CD14-positive monocyte (primary cell): Measurements from ENCODE around the gene LRBA. TPM values are rescaled to one million over a fixed set of nuclear protein-coding genes. Genes with fewer than 3 reads are reported as not detected.

Experiments
- DNase-seq, 3 donors: peaks; one replicate each; pipeline ENCODE4 v3.0.0-alpha.2; 2011 to 2022
- H2AFZ ChIP-seq: 2 replicates; pipeline ENCODE4 v1.6.0; 2012; ENCODE audit warnings: mild to moderate bottlenecking, low read depth, low read length, inconsistent platforms; ENCODE audit not compliant: insufficient read depth, poor library complexity, severe bottlenecking
- H3K27ac ChIP-seq, 2 donors: 1 replicate in 1 of 2; 2 replicates in 1 of 2; pipeline ENCODE4 v1.5.1; 2012 to 2013; ENCODE audit warnings: low read length in 2 of 2, control low read depth in 1 of 2, inconsistent platforms in 1 of 2, low read depth in 1 of 2, mild to moderate bottlenecking in 1 of 2
- H3K27me3 ChIP-seq, 2 donors: one replicate each; pipeline versions ENCODE4 v1.6.0 to v1.6.1; 2011 to 2013; ENCODE audit warnings: low read length in 2 of 2; ENCODE audit not compliant: control insufficient read depth in 2 of 2, insufficient read depth in 2 of 2
- H3K36me3 ChIP-seq, 2 donors: replicated peaks in 1 of 2; 1 replicate in 1 of 2; 2 replicates in 1 of 2; pipeline versions ENCODE4 v1.5.1 to v1.6.1; 2012 to 2013; ENCODE audit warnings: low read length in 2 of 2, control low read depth in 1 of 2, inconsistent platforms in 1 of 2, mild to moderate bottlenecking in 1 of 2; ENCODE audit not compliant: insufficient read depth in 2 of 2, control insufficient read depth in 1 of 2
- H3K4me1 ChIP-seq, 2 donors: 1 replicate in 1 of 2; 2 replicates in 1 of 2; pipeline versions ENCODE4 v1.5.1 to v1.6.1; 2012 to 2013; ENCODE audit warnings: low read length in 2 of 2, control low read depth in 1 of 2, inconsistent platforms in 1 of 2, mild to moderate bottlenecking in 1 of 2, moderate library complexity in 1 of 2; ENCODE audit not compliant: insufficient read depth in 2 of 2, control insufficient read depth in 1 of 2
- H3K4me2 ChIP-seq: replicated peaks from 2 replicates; pipeline ENCODE3; 2012; ENCODE audit warnings: low read length, moderate library complexity, mild to moderate bottlenecking; ENCODE audit not compliant: poor library complexity, severe bottlenecking; ENCODE audit errors: extremely low read depth
- H3K4me3 ChIP-seq, 3 experiments: fragments of 200-600 bp in 1 of 3; sonication (generic) in 1 of 3; replicated peaks in 1 of 3; 1 replicate in 2 of 3; 2 replicates in 1 of 3; pipeline ENCODE4 v1.5.1; 2011 to 2013; ENCODE audit warnings: low read length in 3 of 3, mild to moderate bottlenecking in 3 of 3, control low read depth in 2 of 3, low read depth in 2 of 3, inconsistent platforms in 1 of 3, moderate library complexity in 1 of 3
- H3K79me2 ChIP-seq: 2 replicates; pipeline ENCODE4 v1.6.0; 2012; ENCODE audit warnings: mild to moderate bottlenecking, control low read depth, inconsistent platforms, low read length, moderate library complexity; ENCODE audit not compliant: insufficient read depth
- H3K9ac ChIP-seq: 2 replicates; pipeline ENCODE4 v1.6.0; 2017; ENCODE audit warnings: low read length, mild to moderate bottlenecking; ENCODE audit not compliant: insufficient read depth, poor library complexity, severe bottlenecking
- H3K9me3 ChIP-seq, 2 donors: replicated peaks in 1 of 2; 1 replicate in 1 of 2; 2 replicates in 1 of 2; pipeline versions ENCODE4 v1.5.1 to v1.6.1; 2012 to 2013; ENCODE audit warnings: low read length in 2 of 2, control low read depth in 1 of 2; ENCODE audit not compliant: control insufficient read depth in 1 of 2, insufficient read depth in 1 of 2
- H4K20me1 ChIP-seq: 2 replicates; pipeline ENCODE4 v1.6.0; 2012; ENCODE audit warnings: mild to moderate bottlenecking, low read length, control low read depth, moderate library complexity; ENCODE audit not compliant: insufficient read depth
- H3K27ac Mint-ChIP-seq, 7 donors: one replicate each; pipeline ENCODE4 v1.8.0; 2020; ENCODE audit warnings: mild to moderate bottlenecking in 7 of 7, mixed read lengths in 7 of 7, moderate library complexity in 6 of 7, inconsistent platforms in 2 of 7
- H3K27me3 Mint-ChIP-seq, 3 donors: one replicate each; pipeline ENCODE4 v1.8.0; 2021 to 2022; ENCODE audit warnings: low read depth in 3 of 3, mild to moderate bottlenecking in 3 of 3, mixed read lengths in 3 of 3, moderate library complexity in 3 of 3, inconsistent platforms in 1 of 3
- H3K36me3 Mint-ChIP-seq, 2 donors: one replicate each; pipeline ENCODE4 v1.8.0; 2020; ENCODE audit warnings: mixed read lengths in 2 of 2, inconsistent platforms in 1 of 2, mild to moderate bottlenecking in 1 of 2
- H3K4me1 Mint-ChIP-seq: one replicate; pipeline ENCODE4 v1.8.0; 2020; ENCODE audit warnings: mild to moderate bottlenecking, mixed read lengths
- H3K4me3 Mint-ChIP-seq, 2 donors: one replicate each; pipeline ENCODE4 v1.8.0; 2020; ENCODE audit warnings: mild to moderate bottlenecking in 2 of 2, mixed read lengths in 2 of 2, moderate library complexity in 1 of 2
- H3K9me3 Mint-ChIP-seq, 7 donors: one replicate each; pipeline ENCODE4 v1.8.0; 2020 to 2022; ENCODE audit warnings: mixed read lengths in 7 of 7, mild to moderate bottlenecking in 6 of 7, moderate library complexity in 6 of 7, inconsistent platforms in 2 of 7
- CTCF ChIP-seq: fragments of 200-600 bp; IDR thresholded peaks from one replicate; pipeline ENCODE4 v1.8.0; 2022; ENCODE audit warnings: antibody characterized with exemption, mild to moderate bottlenecking
- WGBS: methylation state at CpG from one replicate; pipeline ENCODE4 v1.1.5; 2013; ENCODE audit warnings: missing lambda C conversion rate; ENCODE audit not compliant: insufficient coverage; 5-methylcytosine and 5-hydroxymethylcytosine counted together
- intact Hi-C, 2 donors: fragments of 100-400 bp; cut with micrococcal nuclease; formaldehyde crosslinking; loops; one replicate each; pipeline versions ENCODE4 v1.15.0 to v1.15.1; 2023
- polyA plus RNA-seq, 3 donors: library from polyadenylated mRNA; depleted of rRNA in 1 of 3; unstranded in 2 of 3; stranded (reverse) in 1 of 3; fragments of 300-500 nt in 2 of 3; fragments of >200 nt in 1 of 3; fragmentation: Illumina TruSeq in 2 of 3; gene quantifications; 1 replicate in 2 of 3; 2 replicates in 1 of 3; pipeline ENCODE4 v1.2.3, GENCODE V29; 2012 to 2021

LRBA gene
- polyA plus RNA-seq, 3 donors: 1.5 to 5.5 (median 4.4) TPM

GRCh38 chr4:150224896-150225591 is 790.0 kb downstream of the LRBA start:
- H3K4me1 Mint-ChIP-seq: no peaks in the 10 kb centered on the region
- no peak overlapping the region for H3K4me2 ChIP-seq
- no peak overlapping the region for H3K27ac Mint-ChIP-seq
- no peak overlapping the region for H2AFZ ChIP-seq
- no peak for DNase-seq
- H3K4me3 Mint-ChIP-seq: no peak overlapping the region
- H3K9me3 ChIP-seq: no peaks in the 10 kb centered on the region
- H3K36me3 Mint-ChIP-seq: no peaks in the 10 kb centered on the region
- no peak overlapping the region for H3K4me3 ChIP-seq
- H3K79me2 ChIP-seq: no peaks in the 10 kb centered on the region
- no peaks in the 10 kb centered on the region for H4K20me1 ChIP-seq
- H3K9me3 Mint-ChIP-seq: no peaks in the 10 kb centered on the region
- TF ChIP-seq CTCF: no peak
- peaks cover 0 to 2% (median 0%) of the 10 kb centered on the region in 3 donors for H3K27me3 Mint-ChIP-seq
- H3K27me3 ChIP-seq: no peaks in the 10 kb centered on the region
- H3K27ac ChIP-seq: no peak overlapping the region
- intact Hi-C loops: no loop called here
- 100% methylated on average over 2 of the region's 6 CpGs for WGBS
- H3K36me3 ChIP-seq: no peaks in the 10 kb centered on the region
- H3K4me1 ChIP-seq: no peaks in the 10 kb centered on the region
- H3K9ac ChIP-seq: no peak overlapping the region

GRCh38 chr4:150219841-150220240 is 795.2 kb downstream of the LRBA start:
- H3K4me1 ChIP-seq: no peaks in the 10 kb centered on the region
- no peaks in the 10 kb centered on the region for H3K79me2 ChIP-seq
- Mint-ChIP-seq H3K27ac (no peak overlapping the region), H3K9me3 (no peaks in the 10 kb centered on the region), H3K36me3 (no peaks in the 10 kb centered on the region), H3K4me1 (no peaks in the 10 kb centered on the region), H3K4me3 (no peak overlapping the region), H3K27me3 (peaks cover 0 to 2% (median 0%) of the 10 kb centered on the region in 3 donors)
- no peak overlapping the region for H2AFZ ChIP-seq
- WGBS: 86% methylated on average over 1 of the region's 4 CpGs
- H3K4me2 ChIP-seq: no peak overlapping the region
- H3K27ac ChIP-seq: no peak overlapping the region
- DNase-seq: no peak
- H3K9me3 ChIP-seq: no peaks in the 10 kb centered on the region
- H3K36me3 ChIP-seq: no peaks in the 10 kb centered on the region
- no peaks in the 10 kb centered on the region for H3K27me3 ChIP-seq
- no peak for TF ChIP-seq CTCF
- no peaks in the 10 kb centered on the region for H4K20me1 ChIP-seq
- intact Hi-C loops: loop anchor here in 1 of 2 donors (10.0 kb wide), 1 partner anchor 235 kb away; no protein-coding TSS in a partner anchor
- H3K9ac ChIP-seq: no peak overlapping the region
- H3K4me3 ChIP-seq: no peak overlapping the region
